ENCODE results near the gene CASD1.

Gene CASD1

DNA sequence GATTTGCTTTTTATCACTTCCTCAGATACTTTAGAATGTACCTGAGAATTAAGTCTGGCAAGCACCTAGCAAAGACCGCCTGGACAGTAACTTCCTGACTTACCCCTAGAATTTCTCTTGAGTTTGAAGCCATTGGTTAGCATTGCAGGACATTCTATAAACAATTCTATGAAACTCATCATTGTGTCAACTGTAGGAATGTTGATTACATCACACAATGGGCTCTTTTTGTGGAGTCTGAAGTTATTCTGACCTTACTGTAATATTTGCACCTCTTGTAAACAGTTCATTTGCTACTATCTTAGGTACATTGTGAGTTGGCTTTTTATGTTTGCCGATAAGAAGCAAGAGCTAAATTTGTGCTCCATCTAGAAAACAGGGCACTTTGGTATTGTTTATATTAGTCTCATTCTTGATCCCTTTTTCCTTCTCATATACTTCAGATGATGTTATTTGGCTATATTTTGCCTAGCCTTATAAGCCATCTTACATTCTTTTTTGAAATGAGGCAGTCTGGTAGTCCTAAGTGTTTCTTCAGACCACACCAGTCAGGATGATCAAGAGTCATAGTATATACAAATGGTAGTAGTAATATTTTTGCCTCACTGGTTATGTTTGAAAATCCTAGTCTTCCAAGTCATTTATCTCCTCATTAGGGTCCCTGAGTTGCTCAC, 52.4 kb downstream of the CASD1 start:
- H3K27ac ChIP-seq (ENCODE audit: poor library complexity, severe bottlenecking) = no peak overlapping the region
- ATAC-seq (ENCODE audit: low read depth) (peak; percentile 53), DNase-seq (ENCODE audit: low spot score) (no peak)
- no peak overlapping the region for H3K4me3 ChIP-seq (ENCODE audit: severe bottlenecking)
- H3K36me3 ChIP-seq (ENCODE audit: low read depth) = no peaks in the 10 kb centered on the region; the same call in 1 of the 2 replicates
- H3K4me1 ChIP-seq (ENCODE audit: insufficient read depth, poor library complexity, severe bottlenecking) = no peaks in the 10 kb centered on the region
- no peak for TF ChIP-seq CTCF (IDR thresholded peaks at IDR 0.05; ENCODE audit: poor library complexity, severe bottlenecking)
- H3K9me3 ChIP-seq (ENCODE audit: severe bottlenecking) = no peaks in the 10 kb centered on the region
- no peaks in the 10 kb centered on the region for H3K27me3 ChIP-seq (ENCODE audit: insufficient read depth, poor library complexity, severe bottlenecking)

GRCh38 chr7:94562525-94562924, 52.9 kb downstream of the CASD1 start:
- ATAC-seq (ENCODE audit: low read depth) (no peak), DNase-seq (ENCODE audit: low spot score) (no peak)
- Histone ChIP-seq H3K9me3 (ENCODE audit: severe bottlenecking) (no peaks in the 10 kb centered on the region), H3K4me3 (ENCODE audit: severe bottlenecking) (no peak overlapping the region), H3K27me3 (ENCODE audit: insufficient read depth, poor library complexity, severe bottlenecking) (no peaks in the 10 kb centered on the region), H3K36me3 (ENCODE audit: low read depth) (no peaks in the 10 kb centered on the region; the same call in 1 of the 2 replicates), H3K4me1 (ENCODE audit: insufficient read depth, poor library complexity, severe bottlenecking) (no peaks in the 10 kb centered on the region), H3K27ac (ENCODE audit: poor library complexity, severe bottlenecking) (no peak overlapping the region)
- TF ChIP-seq CTCF (IDR thresholded peaks at IDR 0.05; ENCODE audit: poor library complexity, severe bottlenecking) = no peak

DNA sequence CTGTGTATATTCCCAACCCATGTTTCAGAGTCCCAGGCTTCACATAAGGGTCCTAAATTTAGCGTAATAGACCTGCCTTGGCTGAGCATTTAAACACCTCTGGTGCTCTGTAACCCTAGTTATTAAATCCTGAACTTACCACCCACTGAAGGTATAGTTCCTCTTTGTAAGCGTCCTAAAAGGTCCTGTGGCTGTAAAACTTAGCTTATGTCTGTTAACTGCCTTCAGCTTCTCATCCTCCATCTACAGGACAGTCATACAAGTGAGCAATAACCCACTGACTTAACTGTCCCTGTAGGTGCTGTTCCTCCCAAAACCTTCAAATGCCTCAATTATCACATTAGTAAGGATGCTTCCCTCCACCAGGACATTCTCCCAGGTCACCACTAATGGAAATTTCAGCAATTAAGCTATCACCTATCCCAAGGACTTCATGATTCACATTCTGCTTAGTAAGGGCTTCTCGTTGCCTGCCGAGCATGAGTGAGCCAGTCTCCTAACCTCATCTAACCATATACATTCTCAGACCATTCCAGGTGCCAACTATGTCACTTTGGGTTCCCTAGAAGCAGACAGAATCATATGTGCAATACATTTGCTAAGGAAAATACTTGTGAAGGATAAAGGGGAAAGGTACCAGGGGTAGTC, 55.8 kb downstream of the CASD1 start:
- Histone ChIP-seq H3K9me3 (ENCODE audit: severe bottlenecking) (no peaks in the 10 kb centered on the region), H3K27ac (ENCODE audit: poor library complexity, severe bottlenecking) (no peak overlapping the region), H3K4me1 (ENCODE audit: insufficient read depth, poor library complexity, severe bottlenecking) (no peaks in the 10 kb centered on the region), H3K36me3 (ENCODE audit: low read depth) (no peaks in the 10 kb centered on the region), H3K27me3 (ENCODE audit: insufficient read depth, poor library complexity, severe bottlenecking) (no peaks in the 10 kb centered on the region), H3K4me3 (ENCODE audit: severe bottlenecking) (no peak overlapping the region)
- DNase-seq (ENCODE audit: low spot score) (no peak), ATAC-seq (ENCODE audit: low read depth) (no peak)
- no peak for TF ChIP-seq CTCF (IDR thresholded peaks at IDR 0.05; ENCODE audit: poor library complexity, severe bottlenecking)

DNA sequence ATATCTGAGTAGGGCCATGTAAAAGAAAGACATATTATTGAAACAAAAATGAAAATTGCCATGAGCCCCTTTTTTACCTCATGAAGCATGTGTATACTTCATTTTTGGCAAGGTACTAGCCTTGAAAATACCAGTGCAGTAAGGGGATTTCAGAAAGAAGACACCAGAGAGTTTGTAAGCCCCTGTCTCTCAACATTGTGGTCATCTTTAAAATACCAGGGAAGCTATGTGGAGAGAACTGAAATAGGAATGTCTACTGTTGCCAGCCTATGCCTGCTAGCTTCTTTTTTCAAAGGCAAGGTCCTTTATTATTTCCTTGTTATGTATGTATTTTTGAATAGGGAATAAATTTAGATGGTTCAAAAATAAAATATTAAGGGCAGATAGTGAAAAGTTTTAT, 57.8 kb downstream of the CASD1 start:
- Histone ChIP-seq H3K4me1 (ENCODE audit: insufficient read depth, poor library complexity, severe bottlenecking) (no peaks in the 10 kb centered on the region), H3K27ac (ENCODE audit: poor library complexity, severe bottlenecking) (no peak overlapping the region), H3K9me3 (ENCODE audit: severe bottlenecking) (no peaks in the 10 kb centered on the region), H3K27me3 (ENCODE audit: insufficient read depth, poor library complexity, severe bottlenecking) (no peaks in the 10 kb centered on the region), H3K36me3 (ENCODE audit: low read depth) (no peaks in the 10 kb centered on the region), H3K4me3 (ENCODE audit: severe bottlenecking) (no peak overlapping the region)
- ATAC-seq (ENCODE audit: low read depth) (no peak), DNase-seq (ENCODE audit: low spot score) (no peak)
- TF ChIP-seq CTCF (IDR thresholded peaks at IDR 0.05; ENCODE audit: poor library complexity, severe bottlenecking) = no peak

GRCh38 chr7:94571816-94572215, 62.2 kb downstream of the CASD1 start:
- no peaks in the 10 kb centered on the region for H3K4me1 ChIP-seq (ENCODE audit: insufficient read depth, poor library complexity, severe bottlenecking)
- H3K36me3 ChIP-seq (ENCODE audit: low read depth) = 0 out of 2 replicates have a peak, but pooled peaks cover 3% of the 10 kb centered on the region
- H3K27me3 ChIP-seq (ENCODE audit: insufficient read depth, poor library complexity, severe bottlenecking) = no peaks in the 10 kb centered on the region
- H3K9me3 ChIP-seq (ENCODE audit: severe bottlenecking) = no peaks in the 10 kb centered on the region
- no peak for TF ChIP-seq CTCF (IDR thresholded peaks at IDR 0.05; ENCODE audit: poor library complexity, severe bottlenecking)
- H3K27ac ChIP-seq (ENCODE audit: poor library complexity, severe bottlenecking) = no peak overlapping the region
- ATAC-seq (ENCODE audit: low read depth) (no peak), DNase-seq (ENCODE audit: low spot score) (no peak)
- H3K4me3 ChIP-seq (ENCODE audit: severe bottlenecking) = no peak overlapping the region

All from RWPE2 (cell line).